ENCODE measurements around the gene CRYM. TPM values are rescaled to one million over a fixed set of nuclear protein-coding genes. Genes with fewer than 3 reads are reported as not detected.

The CRYM gene
- total and polyA plus RNA-seq, 4 donors, result 0.30 to 2.8 TPM; not detected in 2

Other genes with a start within 250 kb of the CRYM start
- gene DNAH3, start 127.4 kb downstream of the CRYM start, total RNA-seq, result not detected
- not detected for gene DNAH3, start 127.4 kb downstream of the CRYM start, polyA plus RNA-seq
- 10 to 100 TPM; 42.8 to 55.5 TPM for gene LDAF1, start 119.6 kb downstream of the CRYM start, total RNA-seq
- 10 to 100 TPM; 57.1 to 62.5 TPM for gene LDAF1, start 119.6 kb downstream of the CRYM start, polyA plus RNA-seq
- not detected for gene ZP2, start 66.7 kb downstream of the CRYM start, total RNA-seq
- gene ZP2, start 66.7 kb downstream of the CRYM start, polyA plus RNA-seq, result not detected
- not detected for gene ANKS4B, start 44.6 kb downstream of the CRYM start, total RNA-seq
- gene ANKS4B, start 44.6 kb downstream of the CRYM start, polyA plus RNA-seq, result 1 to 10 TPM in 1 of 2 donors, under 1 TPM in 1; 0.08 to 6.9 TPM